Measurements from ENCODE around the gene ULBP1.
"Not testable (repeated sequence)": the region's sequence is repeated elsewhere in the genome, so short reads cannot be mapped to it uniquely, and the experiment has no call there.

The ULBP1 gene

DNA sequence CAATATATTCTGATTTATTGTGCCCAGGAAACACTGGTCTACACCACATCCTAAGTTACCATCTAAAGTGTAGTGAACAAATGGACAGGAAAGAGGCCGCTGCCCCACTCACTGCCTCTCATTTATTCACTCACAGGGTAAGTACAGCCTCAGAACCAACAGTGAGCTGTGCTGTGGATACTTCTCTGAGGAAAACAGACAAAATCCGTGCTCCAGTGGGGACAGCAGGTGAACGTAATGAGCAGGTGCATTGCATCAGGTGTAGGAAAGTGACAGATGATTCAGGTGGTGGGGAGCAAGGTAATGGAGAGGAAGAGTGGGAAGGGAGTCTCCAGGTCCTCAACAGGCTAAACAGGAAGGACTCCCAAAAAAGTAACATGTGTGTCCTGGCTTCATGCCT is 30.3 kb upstream of the ULBP1 start:
- DNase-seq (ENCODE audit: low read depth, low spot score), result no peak

DNA sequence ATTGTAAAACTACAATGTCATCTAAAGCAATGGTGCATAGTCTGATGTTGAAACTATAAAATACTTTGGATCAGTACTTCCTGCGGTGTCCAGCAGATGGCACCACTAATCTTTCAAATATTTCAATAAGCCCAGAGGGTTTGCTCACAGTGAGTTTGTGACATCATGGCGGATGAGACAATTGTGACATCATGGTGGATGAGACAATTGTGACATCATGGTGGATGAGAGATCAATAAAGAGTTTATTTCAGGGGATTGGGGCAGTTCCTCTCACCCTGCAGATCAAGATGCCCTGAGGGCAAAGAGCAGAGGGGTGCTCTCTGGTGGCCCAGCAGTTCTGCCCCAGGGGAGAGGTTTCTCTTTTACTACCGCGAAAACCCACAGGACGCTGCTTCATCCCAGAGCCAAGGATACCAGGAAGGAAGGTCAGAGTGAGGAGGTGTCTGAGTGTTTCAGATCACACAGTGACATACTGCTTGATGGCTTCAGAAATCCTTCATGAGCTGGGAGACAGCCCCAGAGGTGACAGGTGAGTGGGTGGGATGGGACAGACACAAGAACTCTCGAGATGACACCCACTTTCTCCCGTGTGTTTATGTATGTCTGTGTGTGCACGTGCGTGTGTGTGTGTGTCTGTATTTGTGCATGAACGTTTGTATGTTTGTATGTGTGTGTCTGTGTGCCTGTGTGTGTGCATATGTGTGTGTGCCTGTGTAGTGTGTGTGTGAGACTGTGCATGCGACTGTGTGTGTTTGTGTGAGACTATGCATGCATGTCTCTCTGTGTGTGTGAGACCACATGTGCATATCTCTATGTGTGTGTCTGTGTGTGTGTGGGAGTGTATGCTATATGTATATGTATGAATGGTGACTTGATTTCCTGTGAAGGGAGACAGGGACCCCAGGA is 29.2 kb upstream of the ULBP1 start:
- DNase-seq (ENCODE audit: low read depth, low spot score), result peak; percentile 84

DNA sequence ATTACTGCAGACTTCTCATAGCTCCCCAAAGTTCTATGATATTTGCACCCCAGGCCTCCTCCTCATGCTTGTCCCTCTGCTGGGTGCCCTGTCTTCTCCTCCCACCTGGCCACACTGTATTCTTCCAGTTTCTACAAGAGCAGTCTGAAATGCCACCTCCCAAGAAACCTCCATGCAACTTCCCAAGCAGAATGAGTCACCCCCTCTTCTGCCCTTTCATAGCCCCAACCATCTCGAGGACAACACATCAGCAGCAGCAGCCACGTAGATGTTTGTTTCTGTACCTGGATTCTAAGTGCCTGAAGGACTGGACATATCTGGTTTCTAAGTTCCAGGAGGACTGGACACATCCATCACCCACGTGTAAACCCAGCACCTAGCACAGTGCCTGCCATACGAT is 28.5 kb upstream of the ULBP1 start:
- DNase-seq (ENCODE audit: low read depth, low spot score), result peak; percentile 20

DNA sequence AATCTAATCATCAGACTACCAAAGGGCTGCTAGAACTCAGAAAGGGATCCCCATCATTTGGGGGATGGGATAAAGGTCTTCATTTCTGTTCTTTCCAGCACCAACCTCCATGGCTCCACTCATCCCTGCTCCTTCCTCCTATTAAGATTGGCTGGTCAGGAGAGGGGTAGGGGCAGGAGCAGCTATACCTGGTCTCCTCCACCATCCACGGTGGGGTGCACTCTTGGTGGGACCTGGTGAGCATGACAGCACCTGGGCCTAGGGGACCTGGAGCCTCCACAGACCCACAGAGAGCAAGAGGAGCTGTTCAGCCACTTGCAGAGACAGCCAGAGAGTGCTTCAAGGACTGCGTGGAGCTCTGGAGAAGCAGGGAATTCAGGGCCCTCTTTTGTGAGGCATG is 28.1 kb upstream of the ULBP1 start:
- no peak for DNase-seq (ENCODE audit: low read depth, low spot score)

DNA sequence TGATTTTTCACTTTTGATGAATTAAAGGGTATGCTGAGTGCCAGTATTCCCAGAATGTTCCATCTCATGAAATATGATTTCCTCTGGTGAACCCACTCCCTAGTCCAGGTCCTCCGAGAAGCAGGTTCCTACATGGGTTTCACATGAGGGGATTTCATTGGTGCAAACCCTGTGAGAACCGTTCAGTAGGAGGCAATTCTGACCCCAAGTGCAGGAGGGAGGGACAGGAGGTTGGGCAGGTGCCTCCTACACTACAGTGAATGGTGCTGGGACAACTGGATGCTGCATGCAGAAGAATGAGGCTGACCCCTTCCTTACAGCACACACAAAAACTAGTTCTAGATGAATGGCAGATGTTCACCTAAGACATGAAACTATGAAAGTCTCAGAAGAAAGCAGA is 27.0 kb upstream of the ULBP1 start:
- no peak for DNase-seq (ENCODE audit: low read depth, low spot score)

DNA sequence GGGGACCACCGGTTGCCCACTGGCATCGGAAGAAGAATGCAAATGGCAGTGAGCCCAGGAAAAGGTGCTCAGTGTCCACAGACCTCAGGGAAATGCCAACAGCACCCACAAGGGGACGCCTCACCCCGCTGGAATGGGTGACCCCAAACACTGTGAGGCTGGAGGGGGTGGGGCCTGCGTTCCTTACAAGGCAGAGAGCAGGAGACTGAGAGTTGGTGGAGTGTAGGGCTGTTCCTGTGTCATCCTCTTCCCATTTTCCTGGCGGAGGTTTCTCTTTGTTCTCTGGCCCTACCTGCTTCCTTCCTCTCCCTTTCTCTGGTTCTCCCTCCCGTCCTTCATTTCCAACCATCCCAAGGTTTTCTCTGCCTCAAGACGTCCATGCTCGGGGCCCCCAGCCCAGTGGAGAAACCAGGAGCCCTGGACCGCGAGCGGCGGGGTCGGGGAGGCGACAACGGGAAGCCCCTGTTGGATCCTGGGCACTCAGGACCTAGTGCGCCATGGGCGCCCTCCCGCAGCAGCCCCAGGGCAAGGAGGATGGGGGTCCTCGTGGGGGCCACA is 25.7 kb upstream of the ULBP1 start:
- DNase-seq (ENCODE audit: low read depth, low spot score), result not testable (repeated sequence)

DNA sequence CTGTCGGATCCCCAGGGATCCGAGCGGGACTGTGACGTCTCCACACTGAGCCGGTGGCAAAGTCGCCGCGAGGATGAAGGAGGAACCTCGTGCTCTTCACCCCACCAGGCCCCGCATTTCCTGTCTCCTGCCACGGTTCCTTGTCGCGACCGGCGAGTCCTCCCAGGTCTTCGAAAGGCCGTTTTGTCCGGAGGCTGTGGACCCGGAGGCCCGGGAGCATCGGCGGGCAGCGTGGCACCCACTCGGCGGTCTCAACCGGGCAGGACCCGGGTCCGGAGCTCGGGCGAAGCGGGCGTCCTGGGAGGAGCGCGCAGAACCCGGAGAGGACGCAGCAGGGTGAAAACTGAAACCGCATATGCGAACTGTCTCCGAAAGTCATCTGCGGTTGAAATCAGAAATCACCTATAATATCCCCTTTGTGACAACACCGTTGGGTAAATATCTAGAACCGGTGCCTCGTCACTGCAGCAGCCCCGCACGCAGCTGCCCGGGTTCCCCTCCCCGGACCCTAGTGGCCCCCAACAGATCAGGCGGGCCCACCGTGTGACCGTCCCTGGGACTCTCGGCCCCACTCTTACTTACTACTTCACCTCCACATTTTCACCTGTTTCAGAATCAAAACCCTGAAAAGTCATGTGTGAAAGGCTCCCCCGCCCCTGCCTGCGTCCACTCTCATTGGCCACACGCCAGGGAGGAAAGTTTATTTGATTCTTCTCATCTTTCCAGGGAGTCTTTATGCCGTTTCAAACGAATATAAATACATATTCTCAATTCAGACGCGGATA is 25.0 kb upstream of the ULBP1 start:
- peak; percentile 38 for DNase-seq (ENCODE audit: low read depth, low spot score)

DNA sequence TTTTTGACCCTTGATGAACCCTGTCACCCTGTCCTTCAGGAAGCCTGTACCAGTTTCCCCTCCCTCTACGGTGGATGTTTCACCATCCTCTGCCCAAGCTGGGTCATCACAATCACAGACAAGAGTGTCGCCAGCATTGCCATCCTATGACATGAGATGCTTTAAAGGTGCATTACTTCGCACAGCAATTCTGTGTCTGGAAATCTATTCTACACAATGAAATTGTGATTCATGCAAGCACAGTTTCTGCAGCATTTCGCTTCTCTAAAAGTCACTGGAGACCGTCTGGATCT is 24.4 kb upstream of the ULBP1 start:
- DNase-seq (ENCODE audit: low read depth, low spot score), result no peak

DNA sequence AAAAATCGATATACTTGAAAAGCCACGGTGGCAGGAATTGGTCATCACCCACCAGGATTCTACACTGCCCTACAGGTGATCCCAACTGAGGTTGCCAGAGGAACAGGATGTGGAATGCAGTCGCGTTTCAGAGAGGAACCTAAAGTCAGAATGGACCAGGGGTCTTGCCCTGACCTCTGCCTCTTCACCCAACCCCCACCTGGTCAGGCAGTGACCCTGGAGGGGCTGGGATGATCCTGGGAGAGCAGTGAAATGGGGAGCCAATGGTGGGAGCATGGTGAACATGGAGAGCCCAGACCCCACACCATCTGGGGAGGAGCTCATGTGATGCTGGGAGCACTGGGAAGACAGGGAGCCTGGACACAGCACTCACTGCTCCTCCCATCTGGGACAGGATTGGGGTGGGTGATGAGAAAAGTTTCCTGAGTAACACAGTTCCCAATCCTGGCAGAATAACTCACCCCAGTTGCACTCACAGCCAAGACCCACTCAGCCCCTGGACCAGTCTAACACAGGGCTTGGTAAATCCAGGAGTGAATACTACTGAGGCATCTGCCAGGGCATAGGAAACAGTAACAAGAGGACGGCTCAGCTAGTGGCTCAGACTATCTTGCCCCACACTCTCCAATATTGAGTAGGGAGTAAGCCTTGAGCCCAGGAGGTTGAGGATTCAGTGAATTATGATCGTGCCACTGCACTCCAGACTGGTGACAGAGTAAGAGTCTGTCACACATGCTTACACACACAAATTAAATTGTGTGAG is 23.7 kb upstream of the ULBP1 start:
- DNase-seq (ENCODE audit: low read depth, low spot score), result no peak

DNA sequence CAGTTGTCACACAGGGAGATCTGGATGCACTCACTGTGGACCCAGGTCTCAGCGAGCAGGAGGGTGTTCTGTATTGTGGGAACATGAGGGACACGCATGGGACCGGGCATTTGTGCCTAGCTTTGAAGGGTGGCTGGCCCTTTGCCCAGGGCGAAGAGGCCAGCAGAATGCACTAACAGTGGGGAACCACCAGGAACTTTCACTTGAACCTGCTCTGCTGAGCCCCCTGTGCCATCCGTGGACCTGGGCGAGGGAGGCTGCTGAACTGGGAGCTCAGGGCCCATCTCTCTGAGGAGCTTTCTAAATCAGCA is 23.1 kb upstream of the ULBP1 start:
- DNase-seq (ENCODE audit: low read depth, low spot score), result no peak

DNA sequence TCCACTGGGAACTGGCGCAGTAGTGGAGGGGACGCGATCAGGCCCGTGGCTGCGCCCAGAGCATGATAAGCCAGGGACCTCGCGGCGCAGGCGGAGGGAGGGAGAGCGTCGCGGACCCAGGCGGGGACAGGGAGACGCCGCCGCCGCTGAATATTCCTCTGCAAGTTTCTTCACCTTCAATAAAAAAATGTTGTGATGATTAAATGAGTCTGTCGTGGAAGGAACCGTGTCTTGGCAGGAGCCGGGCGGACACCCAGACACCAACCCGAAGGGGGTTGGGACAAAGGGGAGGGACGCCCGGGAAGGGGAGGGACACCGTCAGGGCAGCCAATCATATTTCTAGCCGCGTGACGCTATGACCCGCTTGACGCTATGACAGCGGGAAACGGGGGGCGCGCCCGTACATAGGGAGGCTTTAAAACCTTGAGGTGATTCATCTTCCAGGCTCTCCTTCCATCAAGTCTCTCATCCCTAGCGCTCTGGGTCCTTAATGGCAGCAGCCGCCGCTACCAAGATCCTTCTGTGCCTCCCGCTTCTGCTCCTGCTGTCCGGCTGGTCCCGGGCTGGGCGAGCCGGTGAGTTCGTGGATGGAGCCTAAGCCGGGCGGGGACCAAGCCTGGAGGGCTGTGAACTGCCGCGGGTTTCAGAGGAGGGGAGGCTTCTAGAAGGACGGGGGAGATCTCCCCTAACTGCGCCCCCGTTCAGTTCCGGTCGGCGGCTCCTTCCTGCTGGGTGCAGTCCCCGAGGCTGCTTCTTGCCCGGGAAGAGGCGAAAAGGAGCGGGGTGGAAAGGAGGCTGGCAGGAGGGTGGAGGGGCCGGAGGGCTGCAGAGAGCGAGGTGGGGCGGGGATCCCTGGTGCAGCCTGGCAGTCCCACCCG is 21.9 kb upstream of the ULBP1 start, which contains the start of gene ULBP2:
Gene ULBP2 (plus strand): TSS at position 432 of the 878 bp plus-strand sequence. CDS start 59 bp downstream, at position 491.
- DNase-seq (ENCODE audit: low read depth, low spot score), result peak; percentile 97

DNA sequence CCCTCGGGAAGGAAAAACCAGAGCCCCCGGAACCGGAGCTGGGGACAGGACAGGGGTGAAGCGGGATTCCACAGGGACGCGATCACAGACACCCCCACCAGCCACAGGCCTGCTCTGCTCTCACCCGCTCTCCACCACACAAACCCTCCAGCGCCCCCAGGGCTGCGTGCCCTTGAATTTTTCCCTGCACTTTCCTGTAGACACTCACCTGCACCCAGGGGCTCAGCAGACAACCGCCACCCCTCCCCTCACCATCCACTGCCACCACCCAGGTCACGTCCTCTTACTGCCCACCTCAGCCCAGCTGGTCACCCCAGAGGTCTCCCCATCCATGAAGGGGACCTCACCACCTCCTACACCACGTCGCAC is 21.3 kb upstream of the ULBP1 start:
- DNase-seq (ENCODE audit: low read depth, low spot score), result no peak

DNA sequence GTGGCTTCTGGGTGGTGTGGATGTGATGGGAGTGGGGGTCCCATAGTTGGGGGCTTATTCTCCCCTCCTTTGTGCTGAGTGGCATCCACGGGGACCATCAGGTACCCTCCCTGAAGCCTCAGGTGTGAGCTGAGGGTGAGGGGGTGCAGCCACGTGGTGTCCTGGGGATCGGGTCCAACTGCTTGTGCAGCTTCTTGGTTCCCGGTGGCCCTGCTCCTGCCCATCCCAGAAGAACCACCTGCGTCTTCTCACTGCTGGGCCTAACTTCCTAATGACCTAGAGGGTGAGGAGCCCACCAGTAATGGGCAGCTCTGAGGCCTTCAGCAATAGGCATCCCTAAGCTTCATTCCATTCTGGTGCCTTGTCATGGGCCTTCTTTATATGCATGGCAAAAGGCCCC is 20.4 kb upstream of the ULBP1 start:
- DNase-seq (ENCODE audit: low read depth, low spot score), result not testable (repeated sequence)

DNA sequence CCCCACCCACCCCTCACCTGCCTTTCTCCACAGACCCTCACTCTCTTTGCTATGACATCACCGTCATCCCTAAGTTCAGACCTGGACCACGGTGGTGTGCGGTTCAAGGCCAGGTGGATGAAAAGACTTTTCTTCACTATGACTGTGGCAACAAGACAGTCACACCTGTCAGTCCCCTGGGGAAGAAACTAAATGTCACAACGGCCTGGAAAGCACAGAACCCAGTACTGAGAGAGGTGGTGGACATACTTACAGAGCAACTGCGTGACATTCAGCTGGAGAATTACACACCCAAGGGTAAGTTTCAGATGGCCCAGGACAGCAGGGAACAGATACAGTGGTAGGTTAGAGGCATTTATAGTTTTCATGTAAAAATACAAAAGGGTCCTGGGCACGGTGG is 18.5 kb upstream of the ULBP1 start:
- DNase-seq (ENCODE audit: low read depth, low spot score), result not testable (repeated sequence)

DNA sequence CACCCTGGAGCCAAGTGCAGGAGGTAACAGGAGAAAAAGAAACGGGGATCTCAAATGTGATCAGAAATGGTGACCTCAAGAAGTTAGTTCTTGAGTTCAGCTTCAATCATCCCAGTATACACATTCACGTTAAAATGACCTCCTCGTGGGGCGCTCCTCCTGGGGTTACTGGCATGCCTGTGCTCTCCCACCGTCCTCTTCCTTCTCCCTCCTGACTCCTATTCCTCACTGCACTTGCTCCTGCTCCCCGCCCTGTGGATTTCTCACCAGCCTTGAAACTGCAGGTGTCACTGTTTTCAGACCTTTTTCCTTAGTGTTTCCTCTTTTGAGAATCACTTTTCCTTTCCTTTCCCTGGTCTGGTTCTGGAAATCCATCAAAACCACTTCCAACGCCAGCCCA is 17.1 kb upstream of the ULBP1 start:
- DNase-seq (ENCODE audit: low read depth, low spot score), result not testable (repeated sequence)

DNA sequence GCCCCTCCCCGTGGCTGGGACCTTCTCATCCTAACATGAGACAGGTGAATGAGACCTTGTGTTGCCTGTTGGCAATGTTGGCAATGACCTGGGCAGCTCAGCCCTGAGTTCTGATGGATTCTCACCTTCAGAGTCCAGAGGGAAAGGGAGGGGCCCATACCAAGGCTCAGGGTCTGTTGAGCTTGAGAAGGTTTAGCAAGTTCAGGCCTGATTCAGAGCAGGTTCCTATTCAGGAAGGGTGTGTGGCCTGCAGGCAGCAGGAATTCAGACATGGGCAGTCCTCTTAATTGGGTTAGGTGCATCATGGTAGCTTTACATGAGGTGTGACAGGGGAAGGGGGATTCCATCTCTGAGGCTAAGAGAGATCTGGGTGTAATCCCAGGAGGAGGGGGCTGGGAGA is 16.2 kb upstream of the ULBP1 start:
- not testable (repeated sequence) for DNase-seq (ENCODE audit: low read depth, low spot score)

DNA sequence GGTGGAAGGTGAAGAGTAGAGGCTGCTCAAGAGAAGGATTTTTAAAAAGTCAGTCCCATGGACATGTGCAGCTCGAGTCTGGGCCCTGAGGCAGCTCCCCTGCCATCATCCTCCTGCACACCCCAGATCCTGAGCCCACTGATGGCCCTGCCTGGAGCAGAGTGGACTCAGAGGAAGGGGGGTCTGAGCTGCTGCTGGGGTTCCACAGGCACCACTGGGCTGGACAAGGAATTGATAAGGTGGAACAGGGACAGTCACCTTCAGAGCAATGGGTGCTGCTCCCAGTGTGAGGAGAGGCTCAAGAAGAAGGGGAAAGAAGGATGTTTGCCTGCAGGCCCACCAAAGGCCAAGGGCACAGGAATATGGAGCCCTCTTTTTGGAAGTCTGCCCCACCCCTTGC is 15.7 kb upstream of the ULBP1 start:
- DNase-seq (ENCODE audit: low read depth, low spot score), result no peak

DNA sequence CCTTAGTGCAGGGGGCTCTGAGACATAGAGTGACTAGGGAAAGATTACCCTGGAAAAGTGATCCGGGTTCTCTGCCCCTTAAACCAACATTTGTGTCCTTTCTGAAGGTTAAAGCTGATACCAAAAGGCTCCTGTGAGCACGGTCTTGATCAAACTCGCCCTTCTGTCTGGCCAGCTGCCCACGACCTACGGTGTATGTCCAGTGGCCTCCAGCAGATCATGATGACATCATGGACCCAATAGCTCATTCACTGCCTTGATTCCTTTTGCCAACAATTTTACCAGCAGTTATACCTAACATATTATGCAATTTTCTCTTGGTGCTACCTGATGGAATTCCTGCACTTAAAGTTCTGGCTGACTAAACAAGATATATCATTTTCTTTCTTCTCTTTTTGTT is 15.1 kb upstream of the ULBP1 start:
- no peak for DNase-seq (ENCODE audit: low read depth, low spot score)

DNA sequence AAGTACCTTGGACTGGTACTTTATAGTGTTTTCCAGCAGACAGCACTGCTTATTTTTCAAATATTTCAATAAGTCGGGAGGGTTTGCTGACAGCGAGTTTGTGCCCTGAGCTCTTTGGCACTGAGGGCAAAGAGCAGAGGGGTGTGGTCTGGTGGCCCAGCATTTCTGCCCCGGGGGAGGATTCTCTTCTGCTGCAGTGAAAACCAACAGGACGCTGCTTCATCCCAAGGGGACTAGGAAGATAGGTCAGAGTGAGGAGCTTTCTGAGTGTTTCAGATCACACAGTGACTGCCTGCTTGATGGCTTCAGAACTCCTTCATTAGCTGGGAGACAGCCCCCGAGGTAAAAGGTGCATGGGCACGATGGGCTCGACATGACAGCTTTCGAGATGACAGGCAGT is 13.3 kb upstream of the ULBP1 start:
- DNase-seq (ENCODE audit: low read depth, low spot score), result no peak

DNA sequence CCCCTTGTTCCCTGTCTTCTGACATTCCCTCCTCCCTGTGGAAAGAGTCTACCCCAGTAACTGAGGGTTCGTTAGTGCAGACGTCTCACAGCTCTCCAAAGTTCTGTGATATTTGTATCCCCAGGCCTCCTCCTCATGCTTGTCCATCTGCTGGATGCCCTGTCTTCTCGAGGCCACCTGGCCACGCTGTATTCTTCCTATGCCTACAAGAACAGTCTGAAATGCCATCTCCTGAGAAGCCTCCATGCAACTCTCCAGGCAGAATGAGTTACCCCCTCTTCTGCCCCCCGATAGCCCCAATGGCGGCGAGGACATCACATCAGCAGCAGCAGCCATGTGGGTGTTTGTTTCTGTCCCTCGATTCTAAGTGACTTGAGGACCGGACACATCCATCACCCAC is 12.6 kb upstream of the ULBP1 start:
- no peak for DNase-seq (ENCODE audit: low read depth, low spot score)

DNA sequence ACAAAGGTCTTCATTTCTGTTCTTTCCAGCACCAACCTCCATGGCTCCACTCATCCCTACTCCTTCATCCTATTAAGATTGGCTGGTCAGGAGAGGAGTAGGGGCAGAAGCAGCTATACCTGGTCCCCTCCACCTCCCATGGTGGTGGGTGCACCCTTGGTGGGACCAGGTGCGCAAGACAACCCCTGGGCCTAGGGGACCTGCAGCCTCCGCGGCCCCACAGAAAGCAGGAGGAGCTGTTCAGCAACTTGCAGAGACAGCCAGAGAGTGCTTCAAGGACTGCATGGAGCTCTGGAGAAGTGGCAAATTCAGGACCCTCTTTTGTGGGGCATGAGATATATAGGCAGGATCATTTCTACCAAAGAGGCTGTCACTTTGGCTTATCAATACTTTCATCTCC is 12.1 kb upstream of the ULBP1 start:
- DNase-seq (ENCODE audit: low read depth, low spot score), result no peak
